Measurements from ENCODE around the gene GFY. TPM values are rescaled to one million over a fixed set of nuclear protein-coding genes. Genes with fewer than 3 reads are reported as not detected.

Gene GFY
- total RNA-seq, 6 experiments from 2014 or later: not detected

DNA sequence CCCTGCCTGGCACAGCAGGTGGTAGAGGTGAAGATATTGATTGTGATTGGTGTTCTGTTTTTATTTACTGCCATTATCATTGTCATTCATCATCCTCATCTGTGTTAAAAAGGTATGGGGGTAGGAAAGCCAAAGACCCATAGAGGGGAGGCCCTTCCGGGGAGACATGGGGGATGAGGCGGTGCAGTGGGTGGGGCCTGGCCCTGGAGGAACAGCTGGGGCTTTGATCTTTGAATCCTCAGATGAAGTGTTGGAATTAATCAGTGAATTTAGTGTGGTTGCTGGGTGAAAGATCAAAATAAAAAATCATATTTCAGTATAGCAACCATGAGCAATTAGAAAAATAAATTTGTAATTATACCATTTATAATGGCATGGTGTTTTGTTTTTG lies 9.4 kb upstream of the GFY start:
- no peaks in the 10 kb centered on the region for H3K4me1 Mint-ChIP-seq (ENCODE audit: low read depth)
- H3K36me3 Mint-ChIP-seq (ENCODE audit: low read depth): no peaks in the 10 kb centered on the region
- H3K4me3 Mint-ChIP-seq: no peak overlapping the region
- TF ChIP-seq, protein P1, sequence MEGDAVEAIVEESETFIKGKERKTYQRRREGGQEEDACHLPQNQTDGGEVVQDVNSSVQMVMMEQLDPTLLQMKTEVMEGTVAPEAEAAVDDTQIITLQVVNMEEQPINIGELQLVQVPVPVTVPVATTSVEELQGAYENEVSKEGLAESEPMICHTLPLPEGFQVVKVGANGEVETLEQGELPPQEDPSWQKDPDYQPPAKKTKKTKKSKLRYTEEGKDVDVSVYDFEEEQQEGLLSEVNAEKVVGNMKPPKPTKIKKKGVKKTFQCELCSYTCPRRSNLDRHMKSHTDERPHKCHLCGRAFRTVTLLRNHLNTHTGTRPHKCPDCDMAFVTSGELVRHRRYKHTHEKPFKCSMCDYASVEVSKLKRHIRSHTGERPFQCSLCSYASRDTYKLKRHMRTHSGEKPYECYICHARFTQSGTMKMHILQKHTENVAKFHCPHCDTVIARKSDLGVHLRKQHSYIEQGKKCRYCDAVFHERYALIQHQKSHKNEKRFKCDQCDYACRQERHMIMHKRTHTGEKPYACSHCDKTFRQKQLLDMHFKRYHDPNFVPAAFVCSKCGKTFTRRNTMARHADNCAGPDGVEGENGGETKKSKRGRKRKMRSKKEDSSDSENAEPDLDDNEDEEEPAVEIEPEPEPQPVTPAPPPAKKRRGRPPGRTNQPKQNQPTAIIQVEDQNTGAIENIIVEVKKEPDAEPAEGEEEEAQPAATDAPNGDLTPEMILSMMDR (IDR thresholded peaks at IDR 0.05): no peak
- no peaks in the 10 kb centered on the region for H3K9me3 Mint-ChIP-seq
- DNase-seq: no peak
- peaks cover 54% of the 10 kb centered on the region for H3K27me3 Mint-ChIP-seq (ENCODE audit: insufficient read depth)
- no peak overlapping the region for H3K27ac Mint-ChIP-seq

DNA sequence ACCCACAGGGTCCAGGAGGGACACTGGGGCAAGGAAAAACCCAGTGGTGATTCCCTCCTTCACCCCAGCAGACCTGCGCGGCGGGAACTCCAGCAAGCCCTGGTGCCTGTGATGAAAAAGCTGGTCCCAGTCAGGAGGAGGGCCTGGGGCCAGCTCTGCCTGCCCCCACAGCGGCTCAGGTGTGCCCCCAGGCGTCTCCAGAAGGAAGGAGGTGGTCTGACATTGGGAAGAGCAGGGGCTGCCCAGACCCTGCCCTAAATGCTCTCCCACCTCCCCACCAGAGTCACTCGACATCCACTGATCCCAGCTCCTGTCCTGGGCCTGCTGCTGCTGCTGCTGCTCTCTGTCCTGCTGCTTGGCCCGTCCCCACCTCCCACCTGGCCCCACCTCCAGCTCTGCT lies 8.1 kb upstream of the GFY start:
- TF ChIP-seq, protein P1 (IDR thresholded peaks at IDR 0.05): no peak
- H3K9me3 Mint-ChIP-seq: no peaks in the 10 kb centered on the region
- H3K36me3 Mint-ChIP-seq (ENCODE audit: low read depth): no peaks in the 10 kb centered on the region
- peaks cover 62% of the 10 kb centered on the region for H3K27me3 Mint-ChIP-seq (ENCODE audit: insufficient read depth)
- no peak overlapping the region for H3K4me3 Mint-ChIP-seq
- H3K27ac Mint-ChIP-seq: no peak overlapping the region
- H3K4me1 Mint-ChIP-seq (ENCODE audit: low read depth): no peaks in the 10 kb centered on the region
- no peak for DNase-seq

DNA sequence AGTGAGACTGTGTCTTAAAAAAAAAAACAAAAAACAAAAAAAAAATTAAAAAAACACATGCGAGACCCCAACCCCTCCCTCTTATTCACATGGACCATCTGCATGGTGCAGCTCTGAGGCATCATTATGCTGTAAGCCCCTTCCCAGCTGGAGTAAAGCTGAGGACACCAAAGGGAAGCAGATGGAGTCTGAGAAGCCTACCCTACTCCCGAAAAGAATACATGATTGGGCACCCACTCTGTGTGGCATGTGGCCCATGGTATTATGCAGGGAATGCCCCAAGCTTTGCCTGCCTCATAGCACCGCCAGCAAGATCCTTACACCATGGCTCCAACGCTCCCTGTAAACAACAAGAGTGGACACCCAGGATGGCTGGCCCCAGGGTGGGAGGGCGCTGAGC lies 6.7 kb upstream of the GFY start:
- no peak for DNase-seq
- Mint-ChIP-seq H3K27ac (no peak overlapping the region), H3K4me1 (ENCODE audit: low read depth) (peaks cover 7% of the 10 kb centered on the region), H3K9me3 (no peaks in the 10 kb centered on the region), H3K4me3 (no peak overlapping the region), H3K36me3 (ENCODE audit: low read depth) (no peaks in the 10 kb centered on the region; the same call in 1 of the 2 replicates), H3K27me3 (ENCODE audit: insufficient read depth) (peaks cover 68% of the 10 kb centered on the region)
- TF ChIP-seq, protein P1 (IDR thresholded peaks at IDR 0.05): no peak

DNA sequence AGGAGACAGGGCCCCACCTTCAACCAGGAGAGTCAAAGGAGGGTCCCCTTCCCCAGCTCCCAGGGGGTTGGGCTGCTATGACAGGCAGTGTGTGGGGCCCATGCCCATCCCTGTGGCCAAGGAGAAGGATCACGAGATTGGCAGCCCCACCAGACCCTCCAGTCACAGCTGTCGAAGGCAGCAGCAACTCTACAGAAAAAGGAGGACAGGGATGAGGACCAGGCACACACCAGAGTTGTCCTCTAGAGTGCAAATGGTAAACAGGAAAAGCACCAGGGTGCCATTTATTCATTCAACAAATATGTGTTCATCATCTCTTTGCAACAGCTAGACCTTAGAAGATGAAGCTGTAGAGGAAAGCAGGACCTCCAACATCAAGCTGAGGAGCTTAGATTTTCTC lies 6.0 kb upstream of the GFY start:
- Mint-ChIP-seq H3K4me3 (no peak overlapping the region), H3K9me3 (no peaks in the 10 kb centered on the region), H3K27ac (no peak overlapping the region), H3K4me1 (ENCODE audit: low read depth) (peaks cover 11% of the 10 kb centered on the region), H3K36me3 (ENCODE audit: low read depth) (no peaks in the 10 kb centered on the region; the same call in 1 of the 2 replicates), H3K27me3 (ENCODE audit: insufficient read depth) (peaks cover 74% of the 10 kb centered on the region)
- TF ChIP-seq, protein P1 (IDR thresholded peaks at IDR 0.05): no peak
- no peak for DNase-seq

DNA sequence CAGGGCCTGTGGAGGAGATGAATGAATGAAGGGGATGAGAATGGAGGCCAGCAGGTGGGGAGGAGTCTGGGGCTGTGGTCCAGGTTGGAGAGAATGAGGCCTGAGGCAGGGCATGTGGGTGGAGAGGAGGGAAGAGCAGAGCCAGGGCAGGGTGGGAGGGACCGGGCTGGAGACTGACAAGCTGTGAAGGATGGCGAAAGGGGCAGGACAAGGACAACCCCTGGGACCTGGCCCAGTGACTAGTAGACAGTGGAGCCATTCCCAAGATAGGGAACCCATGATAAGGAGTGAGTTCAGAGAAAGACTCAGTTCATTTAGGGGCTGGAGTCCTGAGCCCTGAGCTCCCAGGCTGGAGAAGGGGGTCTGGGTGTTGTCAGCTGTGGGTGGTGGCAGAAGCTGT lies 5.0 kb upstream of the GFY start:
- Mint-ChIP-seq H3K4me1 (ENCODE audit: low read depth) (peaks cover 11% of the 10 kb centered on the region), H3K9me3 (no peaks in the 10 kb centered on the region), H3K36me3 (ENCODE audit: low read depth) (no peaks in the 10 kb centered on the region; the same call in 1 of the 2 replicates), H3K4me3 (no peak overlapping the region), H3K27me3 (ENCODE audit: insufficient read depth) (peaks cover 80% of the 10 kb centered on the region), H3K27ac (no peak overlapping the region)
- no peak for DNase-seq
- TF ChIP-seq, protein P1 (IDR thresholded peaks at IDR 0.05): no peak

All from HFFc6 (cell line).